ENCODE results near the gene GNPNAT1.

DNA sequence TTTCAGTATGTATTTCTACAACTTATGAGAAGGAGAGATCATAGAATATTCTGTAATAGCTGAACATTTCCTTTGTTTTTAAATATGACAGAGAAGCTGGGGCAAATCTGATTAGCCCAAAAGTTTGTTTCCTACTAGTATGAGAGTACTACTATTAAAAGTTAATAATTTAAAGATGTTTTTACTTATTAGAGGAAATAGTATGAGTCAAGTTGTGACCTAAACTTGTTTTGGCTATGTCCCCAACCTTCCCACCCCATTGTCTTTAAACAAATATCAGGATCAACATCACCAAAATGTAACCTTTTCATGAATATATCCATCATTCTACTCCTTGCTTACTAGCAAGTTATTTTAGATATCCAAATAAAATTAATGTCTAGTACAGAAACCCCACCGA, 10.5 kb downstream of the GNPNAT1 start:
- TF ChIP-seq POLR2A (IDR thresholded peaks at IDR 0.05) (no peak), CTCF (IDR thresholded peaks at IDR 0.05) (no peak)
